Skeletal muscle satellite cell (primary cell): ENCODE measurements around the gene ANO3. TPM values are rescaled to one million over a fixed set of nuclear protein-coding genes. Genes with fewer than 3 reads are reported as not detected.
A peak's percentile ranks its signal among the peaks of the same experiment; 100 is the strongest.
"Not testable (repeated sequence)": the region's sequence is repeated elsewhere in the genome, so short reads cannot be mapped to it uniquely, and the experiment has no call there.

Source experiments
- H3K27me3 ChIP-seq: 2 replicates; pipeline ENCODE4 v1.7.0; 2013; ENCODE audit warnings: low read length; ENCODE audit not compliant: control insufficient read depth, insufficient read depth
- H3K36me3 ChIP-seq: 2 replicates; pipeline ENCODE4 v1.7.0; 2013; ENCODE audit warnings: mild to moderate bottlenecking, control low read depth, low read length; ENCODE audit not compliant: insufficient read depth
- H3K4me1 ChIP-seq: 2 replicates; pipeline ENCODE4 v1.7.0; 2013; ENCODE audit warnings: low read length; ENCODE audit not compliant: control insufficient read depth, insufficient read depth
- H3K4me2 ChIP-seq: 2 replicates; pipeline ENCODE4 v1.7.0; 2013; ENCODE audit warnings: mild to moderate bottlenecking, low read length
- H3K4me3 ChIP-seq: 2 replicates; pipeline ENCODE4 v1.7.0; 2013; ENCODE audit warnings: low read length
- H3K9ac ChIP-seq: 2 replicates; pipeline ENCODE4 v1.7.0; 2013; ENCODE audit warnings: mild to moderate bottlenecking, low read depth, low read length, moderate library complexity
- H3K9me3 ChIP-seq: replicated peaks from 2 replicates; pipeline ENCODE4 v1.7.0; 2013; ENCODE audit warnings: mild to moderate bottlenecking, control low read depth, low read length
- total RNA-seq: library from RNA; depleted of rRNA; stranded (reverse); fragments of >200 nt; gene quantifications from 2 replicates; pipeline ENCODE4 v1.2.3, GENCODE V29; 2012; rRNA removed

ANO3 gene
- 1.3 and 4.2 TPM in 2 replicates for total RNA-seq

DNA sequence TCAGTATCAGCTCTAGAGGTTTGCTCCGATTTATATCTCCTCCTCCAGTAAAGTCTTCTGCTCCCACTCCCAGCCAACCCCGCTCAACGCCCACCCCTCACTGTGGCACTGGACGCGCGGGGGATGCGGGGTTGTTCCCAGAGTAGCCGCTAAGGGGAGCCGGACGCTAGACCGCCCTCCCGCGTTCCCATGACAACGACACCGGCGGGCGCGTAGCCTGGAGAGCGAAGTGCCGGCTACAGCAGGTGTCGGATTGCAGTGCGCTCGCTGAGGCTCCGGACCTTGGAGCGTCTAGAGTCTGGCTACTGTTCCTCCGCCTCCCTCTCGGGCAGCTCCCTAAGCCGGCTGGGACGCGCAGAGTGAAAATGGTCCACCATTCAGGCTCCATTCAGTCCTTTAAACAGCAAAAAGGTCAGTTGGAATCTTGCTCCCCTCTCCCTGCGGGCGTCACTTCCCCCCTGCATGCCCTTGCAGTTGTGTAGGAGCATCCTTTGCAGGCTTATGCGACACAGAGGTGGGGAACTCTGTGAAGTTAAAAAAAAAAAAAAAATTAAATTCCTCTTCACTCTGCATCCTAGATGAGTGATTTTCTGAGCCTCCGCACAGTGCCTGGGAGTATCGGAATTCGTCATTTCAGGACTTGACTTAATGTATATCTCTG, at the start of gene ANO3:
Gene ANO3, plus strand, starts transcription at position 220 of the 661 bp plus-strand sequence. Its CDS starts 146 bp downstream, at position 366.
- Histone ChIP-seq H3K4me2 (peak within 1 kb of the TSS; percentile 68), H3K27me3 (peaks cover 58% of the 10 kb centered on the region), H3K9me3 (no peaks in the 10 kb centered on the region), H3K4me1 (peaks cover 3% of the 10 kb centered on the region), H3K9ac (no peak within 1 kb of the TSS), H3K4me3 (peak within 1 kb of the TSS; percentile 41), H3K36me3 (no peaks in the 10 kb centered on the region)

DNA sequence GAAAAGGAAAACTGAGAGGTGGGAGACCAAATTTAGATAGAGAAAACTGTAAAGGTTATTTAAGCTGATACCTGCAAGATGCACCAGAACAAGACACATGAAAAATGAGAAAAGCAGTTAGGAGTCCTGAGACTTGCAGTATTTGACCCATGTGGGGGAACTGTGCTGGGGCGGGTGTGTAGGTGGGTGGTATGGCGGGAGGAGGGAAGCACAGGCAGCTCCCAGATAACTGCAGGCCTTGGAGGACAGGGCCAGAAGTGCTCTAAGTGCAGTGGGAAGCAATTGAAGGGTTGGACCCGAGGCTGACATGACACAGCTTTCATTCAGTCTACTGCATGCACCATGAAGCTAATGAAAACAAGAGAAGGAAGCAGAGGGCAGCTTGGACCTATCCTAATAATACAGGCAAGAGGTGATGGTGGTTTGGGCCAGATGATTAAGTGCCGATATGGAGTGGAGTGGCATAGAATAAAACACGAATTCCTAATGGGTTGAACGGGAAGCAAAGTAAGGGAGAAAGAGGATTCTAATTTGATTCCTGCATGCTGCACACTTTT, 48.0 kb upstream of the ANO3 start:
- Histone ChIP-seq H3K4me1 (peaks cover 10% of the 10 kb centered on the region), H3K4me3 (peak overlapping the region; percentile 82), H3K4me2 (peak overlapping the region; percentile 87), H3K9ac (peak overlapping the region; percentile 79), H3K9me3 (no peaks in the 10 kb centered on the region), H3K36me3 (no peaks in the 10 kb centered on the region), H3K27me3 (no peaks in the 10 kb centered on the region)

DNA sequence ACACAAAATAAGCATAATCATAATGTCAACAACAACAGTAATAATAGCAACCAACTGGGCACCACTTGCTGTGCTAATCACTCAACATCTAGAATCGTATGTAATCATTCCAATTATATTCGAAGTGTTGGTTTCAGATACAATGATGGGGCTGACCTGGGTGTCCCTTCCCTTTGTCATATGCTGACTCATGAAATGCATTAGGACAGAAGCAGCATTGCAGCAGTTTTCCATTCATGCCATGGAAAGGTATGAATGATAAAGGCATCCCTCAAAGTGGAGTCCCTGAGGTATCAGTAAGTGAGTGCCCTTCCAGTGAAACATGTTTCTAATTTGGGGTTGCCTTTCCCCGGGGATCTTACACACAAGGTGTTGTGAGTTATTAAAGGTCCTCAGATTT, 46.3 kb upstream of the ANO3 start:
- no peak overlapping the region for H3K9ac ChIP-seq
- no peaks in the 10 kb centered on the region for H3K27me3 ChIP-seq
- no peak overlapping the region for H3K4me2 ChIP-seq
- H3K4me3 ChIP-seq, result no peak overlapping the region
- peaks cover 10% of the 10 kb centered on the region for H3K4me1 ChIP-seq
- no peaks in the 10 kb centered on the region for H3K36me3 ChIP-seq
- no peaks in the 10 kb centered on the region for H3K9me3 ChIP-seq

DNA sequence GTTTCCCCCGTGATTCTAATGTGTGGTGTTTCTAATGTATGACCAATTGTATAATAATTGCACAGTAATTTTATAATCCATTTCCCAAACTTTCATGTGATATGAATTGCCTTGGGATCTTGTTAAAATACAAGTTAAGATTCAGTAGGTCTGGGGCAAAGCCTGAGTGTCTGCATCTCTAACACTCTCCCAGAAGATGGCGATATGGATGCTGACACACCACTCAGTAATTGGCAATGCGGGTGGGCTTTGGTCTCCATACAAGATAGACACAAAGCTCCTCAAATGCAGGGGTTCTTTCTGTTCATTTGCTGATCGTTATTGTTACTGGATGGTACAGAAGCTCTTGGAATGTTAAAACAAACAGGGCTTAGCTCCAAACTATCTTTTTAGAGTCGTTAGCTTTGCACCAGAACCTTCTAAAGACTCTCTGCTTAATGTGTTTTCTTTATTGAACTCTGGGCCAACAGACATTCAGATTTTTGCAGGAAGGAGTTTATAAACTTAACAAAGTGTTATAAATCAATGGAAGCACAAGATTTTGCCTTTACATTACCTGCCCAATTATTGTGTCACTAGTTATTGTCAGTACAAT, 45.4 kb upstream of the ANO3 start:
- Histone ChIP-seq H3K9ac (no peak overlapping the region), H3K4me3 (peak overlapping the region; percentile 25)

DNA sequence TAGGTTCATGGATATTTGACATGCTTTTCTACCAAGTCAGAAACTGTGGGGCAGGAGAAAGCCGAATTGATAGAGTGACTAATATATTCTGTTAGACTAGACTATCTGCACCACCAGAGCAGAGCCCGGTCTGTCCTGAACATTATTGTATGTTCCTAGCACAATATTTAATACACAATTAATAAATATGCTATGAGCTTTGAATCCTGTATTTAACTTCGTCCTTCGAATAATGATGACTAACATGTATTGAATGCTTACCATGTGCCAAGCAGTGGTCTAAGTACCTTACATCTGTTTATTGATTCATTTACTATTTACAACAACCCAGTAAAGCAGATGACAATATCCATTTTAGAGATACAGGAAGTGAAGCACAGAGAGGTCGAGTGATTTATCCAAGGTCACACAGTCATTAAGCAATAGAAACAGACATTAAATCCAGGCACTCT, 44.8 kb upstream of the ANO3 start:
- no peaks in the 10 kb centered on the region for H3K27me3 ChIP-seq

More for the DNA sequence above, 45.4 kb upstream of the ANO3 start:
- Histone ChIP-seq H3K27me3 (no peaks in the 10 kb centered on the region), H3K4me1 (peaks cover 10% of the 10 kb centered on the region), H3K36me3 (no peaks in the 10 kb centered on the region), H3K9me3 (no peaks in the 10 kb centered on the region), H3K4me2 (peak overlapping the region; percentile 60)

DNA sequence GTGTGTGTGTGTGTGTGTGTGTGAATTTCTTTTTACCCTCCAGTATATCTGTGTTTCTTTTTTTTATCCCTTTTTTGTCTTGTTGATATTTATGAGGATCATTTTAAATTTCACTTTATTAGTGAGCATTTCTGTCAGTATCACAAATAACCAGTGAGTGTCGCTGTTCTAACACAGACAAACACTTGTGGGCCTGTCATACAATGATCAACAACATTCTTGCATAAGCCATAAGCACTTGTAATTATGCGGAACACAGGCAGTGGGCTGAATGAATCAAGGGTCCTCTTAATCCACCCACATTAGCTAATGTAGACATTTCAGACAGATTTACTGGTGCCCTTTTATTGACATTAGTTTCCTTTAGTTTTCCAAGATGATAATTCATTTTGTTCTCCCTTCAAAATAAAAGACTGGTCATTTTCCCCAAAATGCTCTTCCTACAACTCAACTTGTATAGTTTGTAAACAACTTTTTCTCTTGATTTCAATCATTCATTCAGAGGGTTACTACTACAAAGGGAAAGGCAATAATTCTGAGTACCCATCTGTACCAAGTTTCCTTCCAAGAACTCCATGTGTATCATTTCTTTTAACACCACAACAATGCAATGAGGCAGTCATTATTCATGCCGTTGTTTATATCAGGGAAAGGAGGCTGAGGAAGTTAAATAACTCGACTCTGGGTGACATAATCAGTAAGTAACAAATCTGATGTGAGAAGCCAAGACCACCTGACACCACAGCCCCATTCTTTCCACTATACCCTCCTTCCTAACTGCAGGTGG, 34.5 kb upstream of the ANO3 start:
- Histone ChIP-seq H3K9me3 (no peaks in the 10 kb centered on the region), H3K4me1 (no peaks in the 10 kb centered on the region), H3K4me3 (no peak overlapping the region), H3K27me3 (peaks cover 34% of the 10 kb centered on the region), H3K9ac (no peak overlapping the region), H3K36me3 (no peaks in the 10 kb centered on the region), H3K4me2 (no peak overlapping the region)

More for the DNA sequence above, 44.8 kb upstream of the ANO3 start:
- H3K4me1 ChIP-seq, result peaks cover 10% of the 10 kb centered on the region
- no peaks in the 10 kb centered on the region for H3K9me3 ChIP-seq
- no peaks in the 10 kb centered on the region for H3K36me3 ChIP-seq
- no peak overlapping the region for H3K4me3 ChIP-seq
- peak overlapping the region; percentile 60 for H3K4me2 ChIP-seq
- no peak overlapping the region for H3K9ac ChIP-seq

DNA sequence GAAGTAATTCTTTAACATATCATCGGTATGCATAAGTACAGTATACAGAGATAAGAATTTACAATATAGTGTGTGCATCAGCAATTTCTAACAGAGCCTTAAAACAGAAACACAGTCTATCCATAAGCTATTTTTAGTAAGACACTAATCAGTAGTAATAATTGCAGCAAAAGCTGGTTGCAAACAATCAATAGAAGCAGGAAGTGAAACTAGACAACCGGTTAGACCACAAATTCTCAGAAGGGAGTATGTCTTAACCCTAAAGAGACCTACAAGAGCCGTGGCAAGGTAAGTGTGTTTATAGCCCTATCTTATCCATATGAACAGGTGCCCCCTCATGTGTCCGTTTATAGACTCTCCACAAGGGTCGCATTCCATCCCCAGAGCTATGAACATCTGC, 15.6 kb upstream of the ANO3 start:
- not testable (repeated sequence) for H3K9me3 ChIP-seq, H3K27me3 ChIP-seq, H3K9ac ChIP-seq, H3K4me1 ChIP-seq, H3K4me3 ChIP-seq, H3K36me3 ChIP-seq, H3K4me2 ChIP-seq

DNA sequence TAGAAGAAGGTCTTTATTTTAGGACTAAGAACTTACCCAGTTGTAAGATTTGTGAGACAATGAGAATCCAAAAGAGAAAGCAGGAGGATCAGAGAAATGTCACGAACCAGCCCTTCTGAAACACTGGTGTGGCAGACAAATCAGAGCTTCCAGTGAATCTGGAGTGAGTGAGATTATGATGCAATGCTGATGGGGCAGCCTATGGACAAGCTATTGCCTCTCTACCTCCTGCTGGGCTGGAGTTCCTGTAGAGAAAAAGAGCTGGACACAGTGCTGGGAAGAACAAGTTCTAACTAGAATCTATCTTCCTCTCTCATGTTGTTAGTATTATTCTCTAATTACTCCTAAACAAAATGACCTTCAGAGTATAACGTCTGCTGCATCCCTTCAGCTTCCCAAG, 12.0 kb upstream of the ANO3 start:
- H3K9ac ChIP-seq, result no peak overlapping the region
- H3K4me1 ChIP-seq, result no peaks in the 10 kb centered on the region
- no peaks in the 10 kb centered on the region for H3K9me3 ChIP-seq
- H3K27me3 ChIP-seq, result peaks cover 7% of the 10 kb centered on the region
- H3K36me3 ChIP-seq, result no peaks in the 10 kb centered on the region
- H3K4me3 ChIP-seq, result no peak overlapping the region
- H3K4me2 ChIP-seq, result no peak overlapping the region

DNA sequence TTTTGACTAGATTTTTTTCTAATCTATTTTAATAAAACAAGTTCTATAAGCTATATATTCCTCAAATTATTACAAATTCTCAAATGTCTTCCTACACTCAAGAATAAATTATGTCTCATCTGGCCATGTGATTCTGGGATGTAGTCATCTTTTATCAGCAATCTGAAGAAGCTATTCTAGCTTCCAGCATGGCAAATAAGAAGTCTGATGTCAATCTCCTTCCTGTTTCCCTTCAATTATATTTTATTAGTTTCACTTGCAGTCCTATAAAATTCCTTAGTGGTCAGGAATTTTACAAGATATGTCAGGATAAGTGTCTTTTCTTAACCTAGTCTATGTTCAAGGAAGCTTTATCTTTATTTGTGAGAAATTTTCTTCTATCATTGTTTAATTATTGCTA, 10.4 kb upstream of the ANO3 start:
- Histone ChIP-seq H3K4me3 (no peak overlapping the region), H3K4me1 (no peaks in the 10 kb centered on the region), H3K9me3 (no peaks in the 10 kb centered on the region), H3K36me3 (no peaks in the 10 kb centered on the region), H3K4me2 (no peak overlapping the region), H3K9ac (no peak overlapping the region), H3K27me3 (peaks cover 11% of the 10 kb centered on the region)

DNA sequence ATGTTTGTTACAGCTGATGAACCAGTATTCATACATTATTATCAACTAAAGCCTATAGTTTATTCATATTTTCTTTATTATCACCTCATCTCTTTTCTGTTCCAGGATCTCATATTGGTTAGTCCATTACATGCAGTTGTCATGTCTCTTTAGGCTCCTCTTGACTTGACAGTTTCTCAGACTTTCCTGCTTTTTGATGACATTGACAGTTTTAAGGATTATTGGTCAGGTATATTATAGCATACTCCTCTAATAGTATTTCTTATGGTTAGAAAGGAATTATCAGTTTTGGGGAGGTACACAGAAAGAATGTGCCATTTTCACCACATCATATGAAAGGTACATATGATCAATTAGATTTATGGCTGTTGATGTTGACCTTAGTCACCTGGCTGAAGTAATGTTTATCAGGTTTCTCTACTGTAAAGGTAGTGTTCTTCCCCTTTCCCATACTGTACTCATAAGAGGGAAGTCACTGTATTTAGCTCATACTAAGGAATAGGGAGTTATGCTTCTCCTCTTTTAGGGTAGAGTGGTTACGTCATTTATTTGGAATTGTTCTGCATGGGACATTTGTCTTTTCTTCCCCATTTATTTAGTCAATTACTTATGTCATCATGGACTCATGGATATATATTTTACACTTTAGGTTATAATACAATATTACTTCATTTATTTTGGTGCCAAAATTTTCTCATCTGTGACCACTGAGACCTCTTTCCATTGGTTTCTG, 9.4 kb upstream of the ANO3 start:
- H3K4me1 ChIP-seq, result no peaks in the 10 kb centered on the region

DNA sequence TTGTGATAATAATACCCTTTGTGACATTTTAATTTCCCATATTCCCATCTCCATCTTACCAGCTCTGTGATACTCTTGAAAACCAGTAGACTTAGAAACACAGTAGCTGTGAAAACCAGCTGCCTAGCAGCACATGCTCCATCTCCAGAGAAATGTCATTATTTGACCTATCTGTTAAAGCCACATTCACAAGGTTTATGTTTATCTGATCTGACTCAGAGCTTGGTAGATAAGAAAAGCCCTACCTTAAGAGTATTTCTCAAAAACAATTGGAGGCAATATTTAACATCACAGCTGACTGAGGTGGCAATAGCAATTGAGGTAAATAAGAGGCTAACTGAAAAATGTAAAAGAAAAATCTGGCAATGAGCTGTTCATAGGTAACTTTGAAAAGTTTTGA, 8.1 kb upstream of the ANO3 start:
- peaks cover 18% of the 10 kb centered on the region for H3K27me3 ChIP-seq
- H3K4me3 ChIP-seq, result no peak overlapping the region
- H3K36me3 ChIP-seq, result no peaks in the 10 kb centered on the region
- H3K4me1 ChIP-seq, result no peaks in the 10 kb centered on the region
- H3K9ac ChIP-seq, result no peak overlapping the region
- no peaks in the 10 kb centered on the region for H3K9me3 ChIP-seq
- H3K4me2 ChIP-seq, result no peak overlapping the region

More for the DNA sequence above, 9.4 kb upstream of the ANO3 start:
- Histone ChIP-seq H3K9ac (no peak overlapping the region), H3K4me2 (no peak overlapping the region), H3K27me3 (peaks cover 11% of the 10 kb centered on the region), H3K4me3 (no peak overlapping the region), H3K36me3 (no peaks in the 10 kb centered on the region), H3K9me3 (no peaks in the 10 kb centered on the region)
